NCI-H128 (cell line): ENCODE measurements around the gene PSD4.
A peak's percentile ranks its signal among the peaks of the same experiment; 100 is the strongest.

Experiments
- DNase-seq: peaks from one replicate; lab custom pipeline; 2025; ENCODE audit not compliant: unreplicated experiment; lab: John Stamatoyannopoulos, UW

The PSD4 gene

DNA sequence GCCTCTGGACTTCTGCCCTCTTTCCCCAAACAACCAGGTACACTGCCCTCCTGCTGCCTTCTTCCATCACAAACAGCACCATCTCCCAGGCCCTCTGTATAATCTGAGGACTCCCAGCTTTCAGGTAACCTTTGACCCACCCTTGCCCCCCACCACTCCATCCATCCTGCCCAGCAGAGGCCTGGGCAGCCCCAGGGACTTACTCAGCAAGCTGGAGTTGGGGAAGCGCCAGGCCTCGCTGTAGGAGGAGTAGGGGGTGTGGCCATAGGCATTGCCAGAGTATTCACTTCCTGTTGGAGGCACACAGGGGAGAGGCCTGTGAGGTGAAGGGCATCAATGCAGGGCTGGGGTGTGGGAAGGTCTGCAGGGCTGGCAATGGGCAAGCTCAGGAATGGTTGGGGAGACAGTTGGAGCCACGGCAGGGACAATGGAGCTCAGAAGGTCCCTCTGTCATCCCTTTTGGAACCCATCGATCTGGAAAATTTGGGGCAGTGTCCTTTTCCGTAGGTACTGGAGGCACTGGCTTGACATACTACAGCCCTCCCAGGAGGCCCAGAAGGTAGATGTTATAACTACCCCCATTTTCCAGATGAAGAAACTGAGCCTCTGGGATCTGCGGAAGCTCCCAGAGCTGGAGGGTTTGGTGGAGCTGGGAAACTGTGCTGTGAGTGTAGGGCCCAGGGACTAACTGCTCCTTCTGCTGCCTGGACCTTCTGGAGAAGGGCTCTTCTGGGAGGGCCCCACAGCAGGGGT lies 46.3 kb downstream of the PSD4 start:
- no peak for DNase-seq

DNA sequence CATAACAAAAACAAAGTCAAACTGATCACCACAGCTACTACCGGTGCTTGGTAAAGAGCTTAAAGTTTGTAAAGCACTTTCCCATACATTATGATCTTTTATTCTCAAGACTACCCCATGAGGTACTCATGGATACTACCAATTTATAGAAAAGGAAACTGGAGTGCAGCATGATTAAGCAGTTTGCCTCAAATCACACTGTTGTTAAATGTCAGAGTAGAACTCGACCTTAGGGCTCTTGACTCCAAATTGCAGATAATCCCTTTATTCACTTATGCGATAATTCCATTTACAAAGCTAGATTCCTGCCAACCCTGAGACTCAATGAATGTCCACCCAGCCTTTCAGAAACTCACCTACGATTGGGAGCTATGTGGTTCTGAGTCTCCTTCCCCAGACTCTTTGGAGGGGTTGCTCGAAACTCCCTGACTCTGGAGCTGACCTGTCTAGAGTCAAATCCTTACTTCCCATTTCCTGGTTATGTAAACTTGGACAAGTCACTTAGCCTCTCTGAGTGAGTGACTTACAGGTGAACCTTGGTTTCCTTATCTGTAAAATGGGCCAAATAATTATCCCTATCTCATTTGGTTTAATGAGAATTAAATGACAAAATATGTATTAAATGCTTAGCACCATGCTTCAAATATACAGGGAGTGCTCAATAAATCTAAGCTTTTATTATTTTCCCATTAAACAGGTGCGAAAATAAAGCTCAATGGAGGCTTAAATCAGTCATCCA lies 47.4 kb downstream of the PSD4 start:
- DNase-seq: no peak

DNA sequence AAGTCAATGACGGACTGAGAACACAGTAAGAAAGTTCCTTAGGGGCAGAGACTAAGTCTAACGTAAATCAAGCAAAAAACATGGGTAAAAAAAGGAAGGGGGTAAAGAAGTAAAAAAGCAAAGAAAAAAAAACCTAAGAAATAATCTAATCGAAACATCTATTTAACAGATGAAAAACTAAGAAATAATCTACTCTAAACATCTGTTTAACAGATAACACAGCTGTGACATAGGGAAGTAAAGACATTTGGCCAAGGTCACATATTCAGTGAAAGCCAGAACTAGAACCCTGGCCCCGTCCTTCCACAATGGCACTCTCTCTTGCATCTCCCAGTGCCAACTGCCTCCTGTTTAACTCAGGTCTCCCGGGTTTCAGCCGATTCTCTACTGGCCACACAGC lies 48.1 kb downstream of the PSD4 start:
- no peak for DNase-seq

DNA sequence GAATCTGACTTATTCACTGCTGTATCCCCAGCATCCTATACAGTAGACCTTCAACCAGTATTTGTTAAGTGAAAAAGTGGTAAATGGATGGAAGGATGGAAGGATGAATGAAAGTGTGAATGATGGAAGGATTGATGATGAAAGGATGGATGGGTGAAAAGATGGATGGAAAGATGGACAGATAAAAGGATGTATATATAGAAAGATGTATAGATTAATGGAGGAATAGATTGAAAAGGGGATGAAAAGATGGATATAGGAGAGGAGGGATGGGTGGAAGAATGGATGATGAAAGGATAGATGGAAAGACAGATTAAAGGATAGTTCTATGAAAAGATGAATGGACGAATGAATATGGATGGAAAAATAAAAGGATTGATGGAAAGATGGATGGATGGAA lies 50.0 kb downstream of the PSD4 start:
- no peak for DNase-seq

DNA sequence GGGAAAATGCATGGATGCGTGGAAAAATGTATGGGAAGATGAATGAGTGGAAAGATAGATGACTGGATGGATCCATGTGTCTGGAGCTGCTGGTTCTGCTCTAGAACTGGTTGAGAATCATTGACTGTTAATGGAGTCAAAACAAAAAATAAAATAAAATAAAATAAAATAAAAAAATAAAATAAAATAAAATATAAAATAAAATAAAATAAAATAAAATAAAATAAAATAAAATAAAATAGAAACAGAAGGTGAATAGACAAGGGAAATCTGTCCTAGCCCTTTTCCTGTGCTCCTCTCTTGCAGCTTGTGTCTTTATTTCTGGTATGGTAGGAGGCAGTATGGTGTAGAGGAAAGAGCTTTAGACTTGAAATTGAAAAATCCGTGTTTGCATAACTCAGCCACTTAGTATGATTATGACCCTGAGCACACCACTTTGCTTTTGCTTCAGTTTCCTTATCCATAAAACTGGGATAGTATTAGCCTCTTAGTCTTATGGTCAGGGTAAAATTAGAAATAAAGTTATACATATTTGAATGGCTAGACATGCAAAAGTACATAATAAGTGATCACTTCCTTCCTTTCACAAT lies 51.0 kb downstream of the PSD4 start:
- no peak for DNase-seq

DNA sequence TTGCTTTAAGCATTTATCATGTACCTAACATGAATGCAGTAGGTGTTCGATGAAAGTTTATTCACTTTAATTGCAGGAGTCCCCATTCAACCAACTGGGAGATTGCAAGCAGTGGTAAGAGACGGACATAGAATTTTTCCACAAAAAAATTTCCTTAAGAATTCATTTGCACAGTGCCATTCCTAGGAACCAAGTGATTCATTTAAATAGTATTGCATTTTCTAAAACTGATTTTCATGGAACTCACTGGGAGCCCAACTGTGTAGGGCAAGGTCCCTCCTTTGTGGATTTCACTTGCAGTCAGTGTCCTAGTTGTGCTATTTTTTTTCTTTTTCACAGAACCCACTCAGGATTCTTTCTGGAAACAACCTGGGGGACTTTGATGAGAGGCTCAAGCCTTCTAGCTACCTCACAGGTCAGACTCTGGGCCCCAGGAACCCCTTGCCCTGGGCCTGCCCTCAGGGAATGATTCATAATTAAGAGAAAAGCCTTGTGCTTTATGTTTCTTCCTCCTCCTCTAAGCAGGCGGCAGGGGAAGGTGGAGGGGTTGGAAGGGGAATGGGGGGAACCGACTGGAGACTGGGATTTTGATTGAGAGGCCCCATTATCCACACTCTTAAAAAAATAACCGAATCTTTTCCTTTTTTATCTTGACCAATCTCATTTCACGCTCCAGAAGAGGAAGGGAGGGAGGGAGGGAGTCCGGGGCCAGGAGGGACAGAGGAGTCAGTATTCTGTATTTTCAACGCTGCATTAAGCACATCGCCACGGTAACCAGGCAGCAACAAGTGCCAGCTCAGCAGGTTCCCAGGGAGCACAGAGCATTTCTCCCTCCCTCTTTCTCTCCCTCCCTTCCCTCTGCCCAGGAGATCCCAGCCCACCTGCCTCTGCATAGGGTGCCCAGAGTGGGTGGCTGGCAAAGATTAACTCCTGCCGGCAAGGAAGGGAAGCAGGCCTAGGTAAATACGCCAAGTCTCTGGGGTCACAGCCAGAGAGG lies 51.8 kb downstream of the PSD4 start:
- peak; percentile 33 for DNase-seq

DNA sequence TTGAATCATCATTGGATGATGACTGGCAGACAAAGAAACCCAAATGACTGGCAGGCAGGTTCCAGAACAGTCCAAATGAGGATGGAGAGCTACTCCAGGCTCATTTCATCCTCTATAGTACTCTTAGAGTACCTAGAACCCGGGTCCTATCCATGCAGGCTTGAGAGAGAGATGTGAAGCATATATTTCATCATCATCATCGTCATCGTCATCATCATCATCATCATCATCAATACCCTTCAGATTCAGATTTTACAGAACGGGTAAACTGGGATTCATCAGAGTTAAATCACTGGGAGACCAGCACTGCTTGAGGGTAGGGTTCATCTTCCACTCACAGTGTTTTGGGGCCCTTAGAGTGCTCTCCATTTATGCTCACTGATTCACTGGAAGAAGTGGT lies 52.7 kb downstream of the PSD4 start:
- DNase-seq: no peak

DNA sequence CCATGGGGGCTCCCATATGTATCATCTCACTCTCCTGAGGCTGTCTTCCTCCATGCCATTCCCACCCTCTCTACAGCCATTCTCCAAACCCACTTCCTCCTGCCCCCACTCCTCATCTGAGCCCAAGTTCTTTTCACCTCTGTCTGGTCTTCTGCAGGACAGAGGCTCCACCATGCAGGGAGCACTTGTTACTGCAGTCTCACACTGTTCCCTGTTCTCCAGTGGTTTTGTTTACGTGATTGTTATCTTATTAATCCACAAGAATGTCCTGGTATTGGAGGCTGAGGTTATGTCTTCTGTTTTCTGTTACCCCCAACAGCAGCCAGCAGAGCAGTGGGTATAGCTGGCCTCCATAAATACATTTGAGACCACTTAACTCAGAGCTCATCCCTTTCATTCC lies 53.5 kb downstream of the PSD4 start:
- no peak for DNase-seq

DNA sequence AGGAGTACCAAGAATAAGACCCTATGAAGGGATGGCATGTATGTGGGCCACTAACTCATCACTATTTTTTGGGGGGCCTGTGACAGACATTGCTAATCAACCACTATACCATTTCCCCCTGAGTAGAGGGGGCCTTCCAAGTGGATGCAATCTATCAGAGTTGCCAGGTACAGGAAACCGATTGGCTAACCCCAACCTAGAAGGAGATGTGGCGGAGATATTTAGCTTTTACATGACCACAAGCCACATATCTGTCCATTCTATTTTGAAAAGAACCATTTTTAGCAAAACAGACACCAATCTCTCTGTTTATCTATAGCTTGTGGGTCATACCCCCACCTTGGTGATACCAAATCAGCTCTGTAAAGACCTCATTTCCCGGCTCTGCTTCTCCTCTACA lies 53.9 kb downstream of the PSD4 start:
- no peak for DNase-seq

DNA sequence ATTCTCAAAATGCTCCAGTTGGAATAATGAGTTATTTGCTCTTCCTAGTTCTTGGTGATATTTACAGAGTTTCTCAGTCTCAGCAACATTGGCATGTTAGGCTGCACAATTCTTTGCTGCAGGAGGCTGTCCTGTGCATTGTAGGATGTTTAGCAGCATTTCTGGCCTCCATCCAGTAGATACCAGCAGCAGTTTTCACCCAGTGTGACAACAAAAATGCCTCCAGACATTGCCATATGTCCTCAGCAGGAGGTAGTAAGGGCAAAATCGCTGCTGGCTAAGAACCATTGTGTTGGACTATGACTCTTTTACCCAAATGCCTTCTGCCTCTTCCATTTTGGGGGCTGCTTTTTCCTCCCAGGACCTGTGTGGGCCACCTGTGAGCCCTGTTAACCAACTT lies 54.6 kb downstream of the PSD4 start:
- no peak for DNase-seq

DNA sequence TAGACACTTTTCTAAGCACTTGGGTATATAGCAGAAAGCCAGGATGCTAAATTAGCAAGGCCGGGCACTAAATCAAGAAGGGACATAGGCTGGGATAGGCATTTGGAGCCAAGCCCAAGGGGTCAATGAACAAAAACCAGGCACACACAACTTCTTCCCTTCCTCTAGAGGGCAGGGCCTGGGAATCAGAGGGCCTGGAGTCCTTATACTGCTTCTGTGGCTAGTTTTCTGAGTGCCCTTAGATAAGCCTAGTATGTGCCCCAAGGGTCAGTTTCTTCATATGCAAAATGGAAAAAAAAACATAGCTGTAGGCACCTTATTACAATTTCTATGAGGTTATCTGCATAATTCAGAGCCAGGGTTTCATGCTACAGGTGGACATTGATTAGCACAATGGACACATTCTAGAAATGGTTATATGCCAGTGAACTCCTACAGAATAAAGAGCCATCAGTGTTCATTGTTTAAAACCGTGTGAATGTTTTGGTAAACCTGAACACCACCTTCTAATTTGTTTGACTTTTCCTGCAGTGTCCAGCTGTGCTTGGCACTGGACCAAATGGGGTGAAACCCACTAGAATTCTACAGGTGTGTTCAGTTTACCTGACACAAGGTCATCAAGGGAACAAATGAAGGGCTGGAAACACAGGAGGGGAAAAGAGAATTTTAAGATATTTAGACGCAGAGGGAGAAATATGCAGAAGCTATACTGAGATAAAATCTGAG lies 55.4 kb downstream of the PSD4 start:
- no peak for DNase-seq

DNA sequence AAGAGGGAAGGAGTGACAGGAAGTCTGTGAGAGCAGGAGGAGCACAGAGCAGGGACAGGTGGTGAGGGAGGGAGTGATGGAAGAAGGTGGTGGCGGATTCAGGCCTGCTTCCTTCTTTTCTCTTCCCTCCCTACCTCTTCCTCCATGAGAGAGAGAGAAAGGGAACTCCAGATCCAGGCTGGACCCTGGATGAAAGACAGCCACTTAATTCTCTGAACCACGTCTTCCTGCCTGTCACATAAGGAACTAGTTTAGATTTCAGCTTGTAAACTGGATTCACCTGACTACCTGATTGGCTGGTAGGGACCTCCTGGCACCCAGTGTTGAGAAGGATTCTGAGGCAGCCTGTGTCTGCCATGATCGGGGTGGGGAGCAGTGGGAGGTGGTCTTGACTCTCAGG lies 56.0 kb downstream of the PSD4 start:
- no peak for DNase-seq

DNA sequence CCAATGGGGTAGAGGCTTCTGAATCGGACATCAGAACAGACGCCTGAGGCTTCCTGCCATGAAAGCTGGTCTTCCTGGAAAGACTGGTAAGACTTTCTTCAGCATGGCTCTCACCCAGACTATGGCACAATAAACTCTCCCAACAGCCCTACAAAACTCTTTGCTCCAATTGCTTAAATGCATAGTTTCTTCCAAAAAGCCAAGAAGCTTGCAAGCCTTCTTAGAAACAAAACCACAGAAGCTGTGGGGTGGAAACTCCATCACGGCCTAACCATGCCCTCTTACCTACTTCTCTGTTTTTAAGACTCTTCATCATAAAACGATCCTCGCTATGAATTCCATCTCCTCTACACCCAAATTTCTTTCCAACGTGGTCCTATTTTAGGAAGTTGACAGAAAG lies 56.8 kb downstream of the PSD4 start:
- no peak for DNase-seq

DNA sequence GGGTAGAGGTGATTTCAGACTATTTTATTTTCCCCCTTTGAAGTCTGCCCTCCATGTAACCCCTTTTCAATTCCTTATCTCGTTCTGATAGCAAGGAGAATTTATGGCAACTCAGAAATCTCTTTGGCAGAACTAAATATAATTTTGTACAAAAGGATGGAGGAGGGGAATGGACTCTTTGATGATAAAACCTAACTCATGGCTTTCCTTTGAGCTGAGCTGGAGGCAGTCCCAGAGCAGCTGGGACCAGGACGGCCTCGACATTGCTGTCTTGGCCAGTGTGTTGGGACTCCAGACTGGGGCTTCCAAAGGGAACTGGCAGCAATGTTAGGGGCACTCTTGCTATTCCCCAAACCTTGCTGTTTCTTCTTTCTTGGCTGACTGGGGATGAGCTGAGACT lies 57.3 kb downstream of the PSD4 start:
- no peak for DNase-seq

DNA sequence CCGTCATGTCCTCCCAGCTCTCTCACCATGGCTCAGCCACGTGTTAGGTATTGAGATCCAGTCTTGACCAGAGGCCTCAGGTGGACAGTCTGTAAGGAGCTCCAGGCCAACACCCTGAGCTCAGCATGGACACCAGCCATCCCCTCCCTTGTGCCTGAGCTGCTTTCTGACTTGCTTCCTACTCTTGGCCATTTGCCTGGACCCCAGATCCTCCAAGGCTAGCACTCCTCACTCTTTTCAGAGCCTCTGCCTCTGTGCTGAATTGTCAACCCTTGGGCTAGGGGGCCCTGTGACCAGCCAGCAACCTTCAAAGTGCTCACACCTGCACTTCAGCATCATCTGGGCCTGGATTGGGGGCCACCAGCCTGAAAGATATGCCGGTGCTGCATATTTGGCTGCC lies 58.4 kb downstream of the PSD4 start:
- DNase-seq: no peak

DNA sequence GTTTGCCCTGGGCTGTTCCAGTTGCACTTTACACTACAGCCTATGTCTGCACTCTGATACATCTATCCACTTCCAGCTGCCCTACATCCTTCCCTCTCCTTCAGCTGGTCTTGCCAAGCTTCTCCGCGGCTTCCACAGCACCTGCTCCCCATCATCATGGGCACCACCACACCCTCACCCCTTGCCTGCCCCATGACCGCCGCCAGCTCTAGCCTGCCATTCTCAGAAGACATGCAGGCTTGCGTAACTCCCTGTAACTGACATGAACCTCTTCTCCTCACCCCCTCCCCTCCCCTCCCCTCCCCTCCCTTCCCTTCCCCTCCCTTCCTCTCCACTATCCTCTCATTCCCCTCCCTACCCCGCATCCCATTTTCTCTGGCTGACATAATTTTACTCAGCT lies 59.0 kb downstream of the PSD4 start:
- no peak for DNase-seq

DNA sequence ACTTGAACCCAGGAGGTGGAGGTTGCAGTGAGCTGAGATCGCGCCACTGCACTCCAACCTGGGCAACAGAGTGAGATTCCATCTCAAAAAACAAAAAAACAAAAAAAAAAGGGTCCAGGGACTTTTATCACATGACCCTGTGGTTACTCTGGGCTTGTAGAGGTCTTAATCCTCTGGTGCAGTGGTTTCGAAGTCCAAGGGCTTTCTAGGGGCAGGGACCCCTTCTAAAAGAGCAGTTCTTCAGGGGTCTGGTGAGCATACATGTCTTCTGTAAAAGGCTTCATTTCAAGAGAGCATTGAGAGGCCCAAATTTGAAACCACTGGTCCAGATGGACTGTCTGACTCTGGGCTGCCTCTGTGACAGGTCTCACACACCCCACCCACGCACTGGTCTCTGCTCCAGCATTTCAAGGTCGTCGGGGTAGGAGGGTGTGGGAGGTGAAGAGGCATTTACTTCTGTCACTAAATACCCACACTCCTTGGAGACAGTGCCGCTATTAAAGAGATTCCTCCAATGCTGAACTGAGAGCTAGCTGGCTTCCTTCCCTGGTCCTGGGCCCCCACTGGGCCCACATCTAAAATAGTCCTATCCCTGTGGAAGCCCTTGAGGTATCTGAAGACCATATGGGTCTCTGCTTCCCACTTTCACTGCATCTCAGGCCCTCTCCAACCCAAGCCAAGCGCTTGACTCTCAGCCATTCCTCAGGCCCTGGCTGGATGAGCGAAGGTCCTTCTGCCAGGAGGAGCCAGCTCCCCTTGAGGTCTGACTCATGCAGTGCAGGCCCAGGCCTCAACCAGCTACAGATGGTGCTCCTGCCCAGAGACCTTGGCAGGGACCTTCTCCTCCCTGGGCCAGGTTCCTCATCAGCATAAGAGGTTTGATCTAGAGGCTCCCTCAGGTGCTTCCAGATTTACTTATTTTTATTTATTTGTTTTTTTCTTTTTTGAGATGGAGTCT lies 60.1 kb downstream of the PSD4 start:
- DNase-seq: no peak

DNA sequence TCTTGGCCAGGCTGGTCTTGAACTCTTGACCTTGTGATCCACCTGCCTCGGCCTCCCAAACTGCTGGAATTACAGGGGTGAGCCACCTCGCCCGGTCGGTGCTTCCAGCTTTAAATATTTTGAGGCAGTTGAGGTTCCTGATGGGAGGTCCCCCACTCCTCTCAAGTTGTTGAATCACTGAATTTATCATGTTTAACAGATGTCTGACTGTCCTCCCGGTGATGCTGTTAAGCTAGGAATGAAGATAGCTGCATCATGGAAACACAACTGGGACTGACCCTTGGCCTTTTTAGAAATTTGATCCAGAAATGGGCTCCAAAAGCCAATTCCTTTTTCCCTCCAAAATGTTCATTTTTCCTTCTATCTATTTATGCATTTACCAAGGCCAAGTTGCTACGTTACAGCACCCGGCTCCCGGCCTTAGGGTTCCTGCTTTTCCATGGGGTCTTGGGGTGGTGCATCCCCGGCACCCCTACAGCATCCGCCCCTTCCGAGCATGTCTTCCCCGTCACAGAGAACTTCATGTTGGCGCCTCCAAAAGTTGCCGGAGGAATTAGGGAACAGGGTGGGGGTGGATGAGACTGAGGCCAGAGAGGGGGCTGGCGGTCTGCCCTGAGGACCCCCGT lies 61.1 kb downstream of the PSD4 start:
- no peak for DNase-seq
